ENCODE measurements around the gene KCNN1. TPM values are rescaled to one million over a fixed set of nuclear protein-coding genes. Genes with fewer than 3 reads are reported as not detected.
"Not testable (repeated sequence)": the region's sequence is repeated elsewhere in the genome, so short reads cannot be mapped to it uniquely, and the experiment has no call there.

KCNN1 gene
- total RNA-seq, 1 donor from 2014 or later: under 0.01 TPM

DNA sequence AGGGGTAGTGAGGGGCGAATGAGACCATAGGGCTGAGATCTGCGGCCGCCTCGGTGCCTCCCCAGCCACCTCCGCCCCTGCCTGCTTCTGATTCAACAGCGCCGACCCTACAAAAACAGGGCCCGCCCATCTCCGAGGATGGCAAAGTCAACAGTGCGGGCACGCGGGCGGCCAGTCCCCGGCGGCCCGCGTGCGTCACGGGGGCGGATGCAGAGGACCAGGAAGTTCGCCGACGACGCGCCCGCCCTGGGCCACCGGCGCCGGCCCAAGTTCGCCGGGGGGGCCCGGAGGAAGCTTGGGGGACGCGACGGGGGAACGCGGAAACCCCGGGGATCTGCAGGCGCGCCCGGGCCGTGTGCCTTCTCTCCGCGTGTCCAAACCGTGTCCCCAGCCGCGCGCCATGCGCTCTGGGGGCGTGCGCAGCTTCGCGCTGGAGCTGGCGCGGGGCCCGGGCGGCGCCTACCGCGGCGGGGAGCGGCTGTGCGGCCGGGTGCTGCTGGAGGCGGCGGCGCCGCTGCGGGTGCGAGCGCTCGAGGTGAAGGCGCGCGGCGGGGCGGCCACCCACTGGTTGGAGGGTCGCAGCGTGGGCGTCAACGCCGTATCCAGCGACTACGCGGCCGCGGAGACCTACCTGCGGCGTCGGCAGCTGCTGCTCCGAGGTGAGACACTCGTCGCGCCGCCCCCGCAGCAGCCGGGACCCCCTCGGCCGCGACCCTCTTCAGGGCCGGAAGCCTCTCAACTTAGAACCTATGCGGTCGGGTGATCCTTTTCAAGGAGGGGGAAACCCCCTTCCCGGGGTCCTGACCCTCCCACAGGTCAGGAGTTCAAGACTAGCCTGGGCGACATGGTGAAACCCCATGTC is 34.2 kb downstream of the KCNN1 start:
- peak; percentile 62 to 91 for DNase-seq (ENCODE audit: low read depth in 2 of 2)

DNA sequence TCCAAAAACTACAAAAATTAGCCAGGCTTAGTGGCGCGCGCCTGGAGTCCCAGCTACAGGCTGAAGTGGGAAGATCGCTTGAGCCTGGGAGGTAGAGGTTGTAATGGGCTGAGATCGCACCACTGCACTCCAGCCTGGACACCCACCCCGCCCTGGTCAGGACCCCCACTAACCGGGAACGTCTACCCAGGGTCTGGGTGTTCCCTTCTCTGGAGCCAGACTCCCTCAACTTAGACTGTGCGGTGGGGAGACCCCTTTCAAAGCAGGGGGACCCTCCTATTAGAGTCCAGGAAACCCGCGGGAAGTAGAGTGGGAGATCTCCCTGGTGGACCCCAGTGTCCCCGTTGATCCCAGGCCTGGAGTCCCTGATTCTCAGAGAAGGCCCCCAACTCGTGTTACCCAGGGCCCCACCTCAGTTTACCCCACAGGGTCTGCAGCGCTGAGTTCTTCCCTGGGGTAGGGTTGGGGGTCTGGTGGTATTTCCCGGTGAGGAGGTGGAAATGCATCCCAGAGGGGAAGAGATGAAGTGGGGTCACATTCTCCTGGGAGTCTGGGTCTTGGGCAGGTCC is 35.0 kb downstream of the KCNN1 start:
- DNase-seq (ENCODE audit: low read depth in 2 of 2): no peak

DNA sequence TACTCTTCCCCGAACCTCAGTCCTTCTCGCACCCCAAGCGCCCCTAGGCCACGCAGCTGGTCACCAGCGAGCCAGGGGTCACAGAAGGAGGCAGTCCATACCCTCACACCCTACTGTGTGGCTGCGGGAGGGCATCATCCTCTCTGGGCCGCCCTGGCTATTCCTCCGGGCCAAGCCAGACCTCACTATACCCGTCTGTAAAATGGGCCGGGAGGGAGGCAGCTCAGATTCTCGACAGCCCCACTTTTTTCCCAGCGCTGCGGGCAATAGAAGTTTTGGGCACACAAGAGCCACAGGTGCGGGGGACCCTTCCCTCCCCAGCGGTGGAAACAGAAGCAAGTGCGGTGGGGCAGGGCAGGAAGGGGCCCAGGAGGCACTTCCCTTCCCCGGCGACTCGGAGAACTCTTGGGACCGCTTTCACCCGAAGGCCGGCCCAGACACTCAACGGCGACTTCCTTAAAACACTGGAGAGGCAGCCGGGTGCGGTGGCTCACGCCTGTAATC is 35.5 kb downstream of the KCNN1 start:
- no peak for DNase-seq (ENCODE audit: low read depth in 2 of 2)

DNA sequence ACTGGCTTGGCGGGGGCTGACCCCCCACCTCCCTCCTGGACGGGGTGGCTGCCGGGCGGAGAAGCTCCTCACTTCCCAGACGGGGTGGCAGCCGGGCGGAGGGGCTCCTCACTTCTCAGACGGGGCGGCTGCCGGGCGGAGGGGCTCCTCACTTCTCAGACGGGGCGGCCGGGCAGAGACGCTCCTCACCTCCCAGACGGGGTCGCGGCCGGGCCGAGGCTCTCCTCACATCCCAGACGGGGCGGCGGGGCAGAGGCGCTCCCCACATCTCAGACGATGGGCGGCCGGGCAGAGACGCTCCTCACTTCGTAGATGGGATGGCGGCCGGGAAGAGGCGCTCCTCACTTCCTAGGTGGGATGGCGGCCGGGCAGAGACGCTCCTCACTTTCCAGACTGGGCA is 38.8 kb downstream of the KCNN1 start:
- DNase-seq (ENCODE audit: low read depth in 2 of 2): not testable (repeated sequence)

DNA sequence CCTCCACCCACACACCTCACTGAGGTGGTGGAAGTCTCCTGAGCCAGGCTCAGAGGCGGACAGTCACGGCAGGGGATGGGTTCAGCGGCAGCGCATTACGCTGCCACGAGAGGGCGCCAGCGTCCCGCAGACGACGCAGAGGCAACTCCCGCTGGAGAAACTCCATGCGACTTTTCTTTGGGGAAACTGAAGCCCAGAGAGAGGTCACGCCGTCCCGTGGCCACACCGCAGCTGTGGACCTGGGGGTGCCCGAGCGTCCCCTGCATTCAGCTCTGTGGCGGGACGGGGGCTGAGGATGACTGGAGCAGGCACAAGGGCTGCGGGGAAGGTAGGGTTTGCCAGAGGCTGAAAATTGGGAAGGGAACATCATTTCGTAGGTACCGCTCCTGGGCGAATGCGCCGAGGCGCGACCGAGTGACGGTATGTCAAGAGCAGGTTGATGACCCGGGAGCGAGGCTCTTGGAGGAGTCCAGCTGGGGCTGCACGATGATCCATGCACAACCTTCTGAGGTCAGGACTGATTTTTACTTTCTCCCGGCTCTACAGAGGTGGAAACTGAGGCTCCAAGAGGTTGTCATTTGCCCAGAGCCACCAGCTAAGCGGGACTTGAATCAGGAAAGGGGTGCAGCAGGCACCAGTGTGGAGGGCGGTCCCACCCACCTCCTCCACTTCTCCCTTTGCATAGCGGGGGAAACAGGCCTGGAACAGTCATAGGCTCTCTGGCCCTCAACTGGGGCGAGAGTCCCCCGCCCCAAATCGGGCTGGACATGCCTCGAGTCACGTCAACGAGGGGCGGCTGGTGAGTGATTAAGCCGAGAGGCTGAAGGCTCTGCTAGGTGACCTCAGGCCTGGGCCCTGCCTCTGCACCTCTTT is 40.4 kb downstream of the KCNN1 start:
- peak in 1 of 2 donors; percentile 79 for DNase-seq (ENCODE audit: low read depth in 2 of 2)

DNA sequence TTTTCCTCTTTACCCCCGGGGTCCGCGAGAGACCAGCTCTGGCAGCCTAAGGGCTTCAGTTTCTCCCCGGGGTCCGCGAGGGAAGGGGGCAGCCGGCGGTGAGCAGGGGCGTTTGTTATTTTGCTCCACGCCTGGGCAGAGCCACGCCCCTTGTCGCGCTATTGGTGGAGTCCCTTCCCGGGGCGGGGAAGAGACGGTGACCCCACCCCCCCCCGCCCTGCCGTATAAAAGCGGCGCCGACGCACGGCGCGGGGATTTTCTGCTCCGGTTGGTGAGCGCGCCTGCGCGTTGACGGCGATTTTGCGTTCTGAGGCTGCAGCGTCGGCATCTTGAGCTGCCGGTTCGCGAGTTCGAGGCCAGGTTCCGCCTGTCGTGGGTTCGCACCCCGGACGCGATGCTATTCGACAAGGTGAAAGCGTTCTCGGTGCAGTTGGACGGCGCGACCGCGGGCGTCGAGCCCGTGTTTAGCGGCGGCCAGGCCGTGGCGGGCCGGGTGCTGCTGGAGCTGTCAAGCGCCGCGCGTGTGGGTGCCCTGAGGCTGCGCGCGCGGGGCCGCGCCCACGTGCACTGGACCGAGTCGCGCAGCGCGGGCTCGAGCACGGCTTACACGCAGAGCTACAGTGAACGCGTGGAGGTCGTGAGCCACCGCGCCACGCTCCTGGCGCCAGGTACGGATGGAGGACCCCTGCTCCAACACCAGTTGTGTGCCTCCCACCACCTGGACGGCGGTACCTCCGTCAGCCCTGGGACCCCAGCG is 41.2 kb downstream of the KCNN1 start, which contains the start of gene ARRDC2:
ARRDC2 (plus strand) TSS at position 254 of the 757 bp plus-strand sequence; CDS start at position 395, 141 bp downstream.
- peak; percentile 84 to 94 for DNase-seq (ENCODE audit: low read depth in 2 of 2)

DNA sequence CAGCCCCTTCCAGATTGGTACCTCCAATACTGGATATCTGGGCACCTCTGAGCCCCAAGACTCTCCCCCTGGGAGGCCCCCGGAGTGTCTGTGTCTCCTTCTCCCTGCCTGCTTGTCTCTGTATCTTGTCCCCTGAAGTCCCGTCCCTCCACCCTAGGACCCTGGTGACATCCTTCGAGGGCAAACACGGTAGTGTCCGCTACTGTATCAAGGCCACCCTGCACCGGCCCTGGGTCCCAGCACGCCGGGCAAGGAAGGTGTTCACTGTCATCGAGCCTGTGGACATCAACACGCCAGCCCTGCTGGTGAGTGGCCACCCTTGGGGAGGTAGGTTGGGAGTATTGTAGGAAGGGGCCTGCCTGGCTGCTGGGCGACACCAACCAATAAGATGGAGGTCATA is 41.9 kb downstream of the KCNN1 start:
- DNase-seq (ENCODE audit: low read depth in 2 of 2): no peak

DNA sequence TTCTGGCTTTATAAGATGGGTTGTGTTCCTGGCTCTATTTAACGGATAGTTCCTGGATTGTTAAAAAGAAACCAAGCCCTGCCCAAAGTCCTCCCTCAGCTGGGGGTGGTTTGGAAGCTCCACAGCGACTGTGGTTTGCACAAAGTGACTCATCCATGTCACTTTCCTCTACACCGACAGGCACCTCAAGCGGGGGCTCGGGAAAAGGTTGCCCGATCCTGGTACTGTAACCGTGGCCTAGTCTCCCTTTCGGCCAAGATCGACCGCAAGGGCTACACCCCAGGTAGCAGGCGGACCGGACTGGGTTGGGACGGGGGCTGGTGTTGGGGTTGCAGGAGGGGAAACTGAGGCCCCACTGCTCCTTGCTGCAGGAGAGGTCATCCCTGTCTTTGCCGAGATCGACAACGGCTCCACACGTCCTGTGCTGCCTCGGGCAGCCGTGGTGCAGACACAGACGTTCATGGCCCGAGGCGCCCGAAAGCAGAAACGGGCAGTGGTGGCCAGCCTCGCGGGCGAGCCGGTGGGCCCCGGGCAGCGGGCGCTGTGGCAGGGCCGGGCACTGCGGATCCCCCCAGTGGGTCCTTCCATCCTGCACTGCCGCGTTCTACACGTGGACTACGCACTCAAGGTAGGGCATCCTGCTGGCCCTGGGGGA is 42.6 kb downstream of the KCNN1 start:
- peak in 1 of 2 donors; percentile 62 for DNase-seq (ENCODE audit: low read depth in 2 of 2)

DNA sequence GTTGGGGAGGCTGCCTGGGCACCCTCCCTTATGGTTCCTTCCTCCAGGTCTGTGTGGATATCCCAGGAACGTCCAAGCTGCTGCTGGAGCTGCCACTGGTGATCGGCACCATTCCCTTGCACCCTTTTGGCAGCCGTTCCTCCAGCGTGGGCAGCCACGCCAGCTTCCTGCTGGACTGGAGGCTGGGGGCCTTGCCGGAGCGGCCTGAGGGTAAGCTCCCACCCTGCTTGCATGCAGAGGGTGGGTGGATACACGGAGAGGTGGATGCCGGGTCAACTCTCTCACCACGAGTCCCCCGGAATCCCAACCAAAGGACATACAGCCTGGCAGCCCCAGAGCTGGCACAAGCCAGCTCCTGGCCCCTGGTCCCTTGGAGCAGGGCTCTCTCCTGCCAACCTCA is 43.2 kb downstream of the KCNN1 start:
- DNase-seq (ENCODE audit: low read depth in 2 of 2): no peak

DNA sequence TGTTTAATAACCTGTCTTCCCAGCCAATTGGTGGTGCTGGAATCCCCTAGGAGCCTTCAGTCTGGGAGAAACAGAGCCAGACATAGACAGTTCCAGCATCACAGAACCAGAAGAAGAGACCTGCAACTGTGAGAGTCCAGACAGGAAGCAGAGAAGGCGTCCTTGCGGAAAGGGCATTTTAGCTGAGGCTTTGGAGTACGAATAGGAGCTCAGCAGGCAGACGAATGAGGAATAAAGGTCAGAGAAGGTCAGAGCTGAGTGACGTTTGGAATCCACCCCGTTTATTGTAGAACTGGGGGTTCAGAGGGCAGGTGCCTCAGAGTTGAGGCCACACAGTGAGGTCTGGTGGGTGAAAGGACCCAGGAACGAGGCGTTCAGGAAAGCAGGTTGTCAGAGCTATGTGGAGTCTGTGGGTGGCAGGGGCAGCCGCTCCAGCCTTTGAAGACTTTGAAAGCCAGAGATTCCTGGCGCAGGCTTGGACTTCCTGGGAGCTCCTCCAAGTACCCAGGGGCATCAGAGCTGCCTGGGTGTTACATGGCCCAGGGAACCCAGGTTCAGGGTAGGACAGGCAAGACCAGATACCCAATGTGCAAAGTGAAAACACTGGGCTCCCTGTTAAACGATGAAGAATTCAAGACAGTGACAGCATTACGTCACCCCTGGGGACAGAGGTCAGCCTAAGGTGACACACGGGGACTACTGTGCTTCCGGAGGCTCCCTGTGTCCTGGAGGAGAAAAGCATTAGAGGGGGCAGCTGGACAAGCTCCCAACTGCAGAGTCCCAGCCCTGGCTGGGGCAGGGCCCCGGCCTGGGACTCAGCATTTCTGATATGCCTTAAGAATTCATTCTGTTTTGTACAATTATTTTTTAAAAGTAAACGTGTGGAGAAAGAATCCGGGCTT is 46.6 kb downstream of the KCNN1 start:
- no peak for DNase-seq (ENCODE audit: low read depth in 2 of 2)

DNA sequence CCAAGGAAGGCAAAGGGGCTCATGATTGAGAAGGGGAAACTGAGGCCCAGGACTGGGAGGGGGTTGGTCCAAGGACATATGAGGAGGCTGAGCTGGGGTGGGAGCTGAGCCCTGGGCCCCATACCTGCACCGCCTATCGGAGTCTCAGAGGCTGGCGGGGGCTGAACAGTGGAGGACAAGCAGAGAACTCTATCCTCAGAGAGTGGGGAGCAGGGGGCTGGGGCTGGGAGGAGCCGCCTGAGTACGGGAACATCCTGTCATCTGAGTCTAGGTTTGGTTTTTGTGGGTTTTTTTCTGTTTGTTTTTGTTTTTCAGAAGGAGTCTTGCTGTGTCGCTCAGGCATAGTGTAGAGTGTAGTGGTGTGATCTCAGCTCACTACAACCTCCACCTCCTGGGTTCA is 47.3 kb downstream of the KCNN1 start:
- DNase-seq (ENCODE audit: low read depth in 2 of 2): no peak

DNA sequence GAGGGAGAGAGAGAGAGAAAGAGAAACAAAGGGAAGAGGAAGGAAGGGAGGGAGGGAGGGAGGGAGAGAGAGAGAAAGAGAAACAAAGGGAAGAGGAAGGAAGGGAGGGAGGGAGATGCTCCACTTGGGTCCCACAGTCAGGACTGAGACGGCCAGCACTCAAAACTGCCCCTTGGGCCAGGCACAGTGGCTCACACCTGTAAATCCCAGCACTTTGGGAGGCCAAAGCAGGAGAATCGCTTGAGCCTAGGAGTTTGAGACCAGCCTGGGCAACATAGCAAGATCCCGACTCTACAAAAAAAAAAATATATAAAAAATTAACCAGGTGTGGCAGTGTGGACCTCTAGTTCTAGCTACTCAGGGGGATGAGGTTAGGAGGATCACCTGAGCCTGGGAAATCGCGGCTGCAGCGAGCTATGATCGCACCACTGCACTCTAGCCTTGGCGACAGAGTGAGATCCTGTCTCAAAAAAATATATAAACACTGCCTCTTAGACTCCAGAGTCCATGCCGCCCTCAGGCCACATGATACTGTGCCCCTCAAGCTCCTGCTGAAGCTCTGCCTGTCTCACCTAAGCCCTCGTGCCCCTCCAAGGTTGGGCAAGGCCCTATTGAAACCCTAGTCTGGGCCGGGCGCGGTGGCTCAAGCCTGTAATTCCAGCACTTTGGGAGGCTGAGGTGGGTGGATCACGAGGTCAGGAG is 49.5 kb downstream of the KCNN1 start:
- DNase-seq (ENCODE audit: low read depth in 2 of 2): no peak

DNA sequence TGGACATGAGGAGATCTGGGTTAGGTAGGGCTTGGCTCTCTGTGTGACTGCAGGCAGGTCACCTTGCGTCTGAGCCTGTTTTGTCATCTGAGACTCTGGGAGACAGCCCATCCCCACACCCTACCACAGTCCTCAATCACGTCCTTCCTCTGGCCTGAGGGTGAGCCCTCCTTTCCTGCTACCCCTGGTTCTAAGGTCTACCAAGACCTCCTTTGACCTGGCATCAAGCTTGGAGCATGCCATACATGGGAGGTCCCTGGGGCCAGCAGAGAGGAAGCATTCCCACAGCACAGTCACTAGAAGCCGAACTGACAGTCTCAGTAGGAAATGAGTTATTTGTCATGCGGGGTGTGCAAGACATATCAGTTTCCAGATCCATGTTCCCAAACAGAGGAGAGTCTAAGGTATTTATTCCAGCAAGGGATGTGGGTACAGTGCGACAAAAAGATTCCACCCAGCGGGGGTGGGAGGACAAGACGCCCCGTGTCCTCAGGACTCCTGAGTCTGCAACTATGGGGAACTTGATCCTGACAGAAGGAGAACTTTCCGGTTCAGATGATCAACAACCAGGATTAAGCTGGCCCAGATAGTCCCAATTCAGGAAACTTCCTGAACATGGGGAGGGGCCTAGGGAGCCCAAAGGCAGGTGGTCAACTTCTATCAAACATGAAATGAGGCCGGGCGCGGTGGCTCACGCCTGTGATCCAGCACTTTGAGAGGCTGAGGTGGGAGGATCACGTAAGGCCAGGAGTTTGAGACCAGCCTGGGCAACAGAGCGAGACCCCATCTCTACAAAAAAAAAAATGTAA is 50.6 kb downstream of the KCNN1 start:
- peak in 1 of 2 donors; percentile 92 for DNase-seq (ENCODE audit: low read depth in 2 of 2)

DNA sequence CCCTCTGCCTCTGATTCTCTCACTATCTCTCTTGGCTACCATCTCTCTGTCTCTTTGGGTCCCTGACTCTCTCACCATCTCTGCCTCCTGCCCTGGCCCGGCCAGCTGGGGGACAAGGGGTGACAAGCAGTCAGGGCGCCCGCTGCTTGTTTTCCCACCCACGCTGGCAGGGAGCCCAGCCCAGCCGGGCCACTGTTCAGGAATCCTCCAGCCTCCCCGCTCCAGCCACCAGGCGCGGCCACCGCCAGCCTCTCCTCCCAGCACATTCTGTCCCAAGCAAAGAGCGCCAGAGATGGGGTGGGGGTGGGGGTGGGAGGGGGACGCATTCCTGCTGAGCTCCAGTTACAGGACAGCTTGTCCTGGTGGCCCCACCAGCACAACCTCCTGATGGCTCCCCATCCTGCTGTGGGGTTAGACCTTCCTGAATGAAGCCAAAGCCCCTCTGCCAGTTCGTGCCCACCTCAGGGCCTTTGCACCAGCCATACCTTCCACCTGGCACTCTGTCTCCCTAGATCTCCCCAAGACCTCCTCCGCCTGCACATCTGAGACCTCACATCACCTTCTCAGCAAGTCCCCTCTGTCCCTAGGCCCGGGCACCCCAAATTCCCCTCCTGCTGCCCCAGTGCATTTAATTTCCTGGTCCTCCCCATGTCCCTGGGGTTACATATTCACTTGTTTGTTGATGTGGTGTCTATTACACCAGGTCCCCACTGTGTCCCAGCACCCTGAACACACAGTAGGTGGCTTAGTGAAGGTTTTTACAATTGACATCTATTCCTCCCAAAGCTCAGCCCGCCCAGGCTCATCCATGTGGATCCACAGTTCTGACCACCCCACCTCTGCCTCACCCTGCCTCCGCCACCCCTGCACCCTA is 53.5 kb downstream of the KCNN1 start:
- DNase-seq (ENCODE audit: low read depth in 2 of 2): peak in 1 of 2 donors; percentile 91

DNA sequence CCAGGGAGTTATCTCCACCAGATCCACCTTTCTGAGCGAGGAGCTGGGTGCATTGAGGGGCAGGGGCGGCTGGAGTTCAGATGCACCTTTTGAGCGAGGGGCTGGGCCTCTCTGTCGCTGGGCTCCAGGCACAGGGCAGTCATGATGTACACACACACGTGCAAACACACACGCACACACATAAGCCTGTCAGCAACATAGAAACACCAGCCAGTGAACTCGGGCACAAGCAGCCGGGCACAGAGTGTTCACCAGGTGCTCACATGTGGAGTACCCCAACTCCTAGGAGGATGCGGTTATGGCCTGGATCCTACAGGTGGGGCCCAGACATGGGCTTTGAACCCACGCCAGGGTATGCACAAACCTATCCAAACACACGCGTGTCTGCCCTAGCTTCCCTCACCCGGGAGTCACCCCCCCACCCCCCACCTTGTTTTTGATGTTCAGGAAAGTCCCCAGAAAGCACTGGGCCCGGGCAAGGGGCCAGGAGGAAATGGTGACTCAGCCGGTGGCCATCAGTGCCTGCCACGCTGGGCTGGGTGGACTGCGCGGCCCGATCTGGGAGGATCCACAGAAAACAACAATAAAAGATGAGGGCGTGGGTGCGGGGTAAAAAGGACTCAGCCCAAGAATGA is 54.3 kb downstream of the KCNN1 start:
- peak; percentile 95 to 99 for DNase-seq (ENCODE audit: low read depth in 2 of 2)

DNA sequence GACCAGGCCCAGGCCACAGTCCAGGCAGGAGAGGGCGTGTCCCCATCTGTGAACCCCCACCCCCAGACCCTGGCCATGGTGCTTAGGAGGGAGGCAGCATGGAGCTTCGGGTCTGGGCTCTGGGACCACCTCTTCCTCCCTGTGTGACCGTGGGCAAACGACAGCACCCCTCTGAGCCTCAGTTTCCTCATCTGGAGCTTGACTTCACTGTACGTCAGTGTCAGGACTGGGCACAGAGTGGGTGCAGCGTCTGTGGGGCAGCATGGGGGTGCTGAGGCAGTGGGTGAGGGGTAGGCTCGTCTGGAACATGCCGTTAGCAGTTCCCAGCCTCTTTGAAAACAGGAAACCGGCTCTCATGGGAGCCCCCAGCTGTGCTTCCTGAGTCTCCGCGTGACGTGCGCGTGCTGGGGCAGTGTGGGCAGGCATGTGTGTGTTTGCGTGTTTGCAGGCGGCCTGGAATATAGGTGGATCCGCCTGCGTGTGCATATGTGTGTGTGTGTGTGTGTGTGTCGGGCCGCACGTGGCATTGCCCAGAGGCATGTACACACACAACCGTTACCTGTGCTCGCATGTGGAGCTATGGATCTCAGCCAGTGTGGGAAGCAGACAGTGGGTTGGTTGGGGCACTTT is 56.8 kb downstream of the KCNN1 start:
- peak; percentile 98 to 100 for DNase-seq (ENCODE audit: low read depth in 2 of 2)

Measured in dermis microvascular lymphatic vessel endothelial cell (primary cell).